Upper lobe of left lung (tissue), 4 donors: ENCODE data around the gene SIGLEC12.

ENCODE experiments used
- POLR2A ChIP-seq, 4 donors: fragments of 450-650 bp; IDR thresholded peaks; one replicate each; pipeline ENCODE4 v1.5.1; 2016 to 2017; ENCODE audit warnings: antibody characterized with exemption in 4 of 4, mild to moderate bottlenecking in 2 of 4
- TF ChIP-seq, protein P1 (sequence below), 6 experiments: fragments of 450-650 bp in 4 of 6; fragments of 200-600 bp in 2 of 6; sonication (generic) in 2 of 6; IDR thresholded peaks; one replicate each; pipeline ENCODE4 v1.5.1; 2016 to 2019; ENCODE audit warnings: antibody characterized with exemption in 6 of 6

GRCh38 chr19:51505904-51506303 is 4.3 kb upstream of the SIGLEC12 start:
- TF ChIP-seq, protein P1, sequence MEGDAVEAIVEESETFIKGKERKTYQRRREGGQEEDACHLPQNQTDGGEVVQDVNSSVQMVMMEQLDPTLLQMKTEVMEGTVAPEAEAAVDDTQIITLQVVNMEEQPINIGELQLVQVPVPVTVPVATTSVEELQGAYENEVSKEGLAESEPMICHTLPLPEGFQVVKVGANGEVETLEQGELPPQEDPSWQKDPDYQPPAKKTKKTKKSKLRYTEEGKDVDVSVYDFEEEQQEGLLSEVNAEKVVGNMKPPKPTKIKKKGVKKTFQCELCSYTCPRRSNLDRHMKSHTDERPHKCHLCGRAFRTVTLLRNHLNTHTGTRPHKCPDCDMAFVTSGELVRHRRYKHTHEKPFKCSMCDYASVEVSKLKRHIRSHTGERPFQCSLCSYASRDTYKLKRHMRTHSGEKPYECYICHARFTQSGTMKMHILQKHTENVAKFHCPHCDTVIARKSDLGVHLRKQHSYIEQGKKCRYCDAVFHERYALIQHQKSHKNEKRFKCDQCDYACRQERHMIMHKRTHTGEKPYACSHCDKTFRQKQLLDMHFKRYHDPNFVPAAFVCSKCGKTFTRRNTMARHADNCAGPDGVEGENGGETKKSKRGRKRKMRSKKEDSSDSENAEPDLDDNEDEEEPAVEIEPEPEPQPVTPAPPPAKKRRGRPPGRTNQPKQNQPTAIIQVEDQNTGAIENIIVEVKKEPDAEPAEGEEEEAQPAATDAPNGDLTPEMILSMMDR (IDR thresholded peaks at IDR 0.05) = no peak
- no peak for TF ChIP-seq POLR2A (IDR thresholded peaks at IDR 0.05)
